Choroid plexus epithelial cell (primary cell): Measurements from ENCODE around the gene RNASE7.

Experiments used
- DNase-seq: peaks from one replicate; pipeline ENCODE4 v3.0.0-alpha.2; 2010; ENCODE audit warnings: low read depth
- H3K4me3 ChIP-seq: 2 replicates; pipeline ENCODE4 v1.5.1; 2011; ENCODE audit warnings: low read depth, mild to moderate bottlenecking, control low read depth, low read length, moderate library complexity
- TF ChIP-seq, protein P1 (sequence below): conservative IDR thresholded peaks from 2 replicates; pipeline ENCODE4 v1.5.1; 2011; ENCODE audit warnings: low read depth, mild to moderate bottlenecking, control low read depth, inconsistent platforms, low read length, moderate library complexity

Gene RNASE7

DNA sequence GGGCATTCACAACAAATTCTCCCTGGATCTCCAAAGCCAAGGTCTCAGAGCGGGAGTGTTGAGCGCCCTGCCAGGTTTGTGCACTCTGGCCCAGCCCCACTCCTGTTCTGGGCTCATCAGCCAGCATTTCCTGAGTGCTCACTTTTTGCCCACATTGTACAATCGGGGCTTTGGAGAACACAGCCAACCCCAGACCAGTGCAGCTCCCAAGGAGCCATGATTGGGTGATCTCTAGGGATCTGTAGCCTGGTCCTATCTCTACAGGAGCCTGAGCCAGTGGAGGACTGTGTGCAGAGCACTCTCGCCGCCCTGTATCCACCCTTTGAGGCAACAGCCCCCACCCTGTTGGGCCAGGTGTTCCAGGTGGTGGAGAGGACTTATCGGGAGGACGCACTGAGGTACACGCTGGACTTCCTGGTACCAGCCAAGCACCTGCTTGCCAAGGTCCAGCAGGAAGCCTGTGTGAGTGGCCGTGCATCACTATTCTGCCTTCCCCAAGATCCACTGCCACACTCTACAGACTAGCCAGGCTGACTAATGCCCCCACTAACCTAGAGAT is 30.7 kb downstream of the RNASE7 start:
- H3K4me3 ChIP-seq: no peak overlapping the region
- TF ChIP-seq, protein P1, sequence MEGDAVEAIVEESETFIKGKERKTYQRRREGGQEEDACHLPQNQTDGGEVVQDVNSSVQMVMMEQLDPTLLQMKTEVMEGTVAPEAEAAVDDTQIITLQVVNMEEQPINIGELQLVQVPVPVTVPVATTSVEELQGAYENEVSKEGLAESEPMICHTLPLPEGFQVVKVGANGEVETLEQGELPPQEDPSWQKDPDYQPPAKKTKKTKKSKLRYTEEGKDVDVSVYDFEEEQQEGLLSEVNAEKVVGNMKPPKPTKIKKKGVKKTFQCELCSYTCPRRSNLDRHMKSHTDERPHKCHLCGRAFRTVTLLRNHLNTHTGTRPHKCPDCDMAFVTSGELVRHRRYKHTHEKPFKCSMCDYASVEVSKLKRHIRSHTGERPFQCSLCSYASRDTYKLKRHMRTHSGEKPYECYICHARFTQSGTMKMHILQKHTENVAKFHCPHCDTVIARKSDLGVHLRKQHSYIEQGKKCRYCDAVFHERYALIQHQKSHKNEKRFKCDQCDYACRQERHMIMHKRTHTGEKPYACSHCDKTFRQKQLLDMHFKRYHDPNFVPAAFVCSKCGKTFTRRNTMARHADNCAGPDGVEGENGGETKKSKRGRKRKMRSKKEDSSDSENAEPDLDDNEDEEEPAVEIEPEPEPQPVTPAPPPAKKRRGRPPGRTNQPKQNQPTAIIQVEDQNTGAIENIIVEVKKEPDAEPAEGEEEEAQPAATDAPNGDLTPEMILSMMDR: no peak
- no peak for DNase-seq

DNA sequence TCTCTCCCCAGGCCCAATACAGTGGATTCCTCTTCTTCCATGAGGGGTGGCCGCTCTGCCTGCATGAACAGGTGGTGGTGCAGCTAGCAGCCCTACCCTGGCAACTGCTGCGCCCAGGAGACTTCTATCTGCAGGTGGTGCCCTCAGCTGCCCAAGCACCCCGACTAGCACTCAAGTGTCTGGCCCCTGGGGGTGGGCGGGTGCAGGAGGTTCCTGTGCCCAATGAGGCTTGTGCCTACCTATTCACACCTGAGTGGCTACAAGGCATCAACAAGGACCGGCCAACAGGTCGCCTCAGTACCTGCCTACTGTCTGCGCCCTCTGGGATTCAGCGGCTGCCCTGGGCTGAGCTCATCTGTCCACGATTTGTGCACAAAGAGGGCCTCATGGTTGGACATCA is 31.8 kb downstream of the RNASE7 start:
- no peak for DNase-seq
- no peak overlapping the region for H3K4me3 ChIP-seq
- TF ChIP-seq, protein P1: no peak

DNA sequence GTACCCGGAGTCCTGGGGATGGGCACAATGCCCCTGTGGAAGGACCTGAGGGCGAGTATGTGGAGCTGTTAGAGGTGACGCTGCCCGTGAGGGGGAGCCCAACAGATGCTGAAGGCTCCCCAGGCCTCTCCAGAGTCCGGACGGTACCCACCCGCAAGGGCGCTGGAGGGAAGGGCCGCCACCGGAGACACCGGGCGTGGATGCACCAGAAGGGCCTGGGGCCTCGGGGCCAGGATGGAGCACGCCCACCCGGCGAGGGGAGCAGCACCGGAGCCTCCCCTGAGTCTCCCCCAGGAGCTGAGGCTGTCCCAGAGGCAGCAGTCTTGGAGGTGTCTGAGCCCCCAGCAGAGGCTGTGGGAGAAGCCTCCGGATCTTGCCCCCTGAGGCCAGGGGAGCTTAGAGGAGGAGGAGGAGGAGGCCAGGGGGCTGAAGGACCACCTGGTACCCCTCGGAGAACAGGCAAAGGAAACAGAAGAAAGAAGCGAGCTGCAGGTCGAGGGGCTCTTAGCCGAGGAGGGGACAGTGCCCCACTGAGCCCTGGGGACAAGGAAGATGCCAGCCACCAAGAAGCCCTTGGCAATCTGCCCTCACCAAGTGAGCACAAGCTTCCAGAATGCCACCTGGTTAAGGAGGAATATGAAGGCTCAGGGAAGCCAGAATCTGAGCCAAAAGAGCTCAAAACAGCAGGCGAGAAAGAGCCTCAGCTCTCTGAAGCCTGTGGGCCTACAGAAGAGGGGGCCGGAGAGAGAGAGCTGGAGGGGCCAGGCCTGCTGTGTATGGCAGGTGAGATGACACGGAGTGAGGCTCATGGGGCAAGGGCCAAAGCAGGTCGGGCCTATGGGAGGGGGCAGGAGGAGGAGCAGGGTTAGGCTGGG is 32.5 kb downstream of the RNASE7 start:
- TF ChIP-seq, protein P1: no peak
- no peak overlapping the region for H3K4me3 ChIP-seq
- no peak for DNase-seq

DNA sequence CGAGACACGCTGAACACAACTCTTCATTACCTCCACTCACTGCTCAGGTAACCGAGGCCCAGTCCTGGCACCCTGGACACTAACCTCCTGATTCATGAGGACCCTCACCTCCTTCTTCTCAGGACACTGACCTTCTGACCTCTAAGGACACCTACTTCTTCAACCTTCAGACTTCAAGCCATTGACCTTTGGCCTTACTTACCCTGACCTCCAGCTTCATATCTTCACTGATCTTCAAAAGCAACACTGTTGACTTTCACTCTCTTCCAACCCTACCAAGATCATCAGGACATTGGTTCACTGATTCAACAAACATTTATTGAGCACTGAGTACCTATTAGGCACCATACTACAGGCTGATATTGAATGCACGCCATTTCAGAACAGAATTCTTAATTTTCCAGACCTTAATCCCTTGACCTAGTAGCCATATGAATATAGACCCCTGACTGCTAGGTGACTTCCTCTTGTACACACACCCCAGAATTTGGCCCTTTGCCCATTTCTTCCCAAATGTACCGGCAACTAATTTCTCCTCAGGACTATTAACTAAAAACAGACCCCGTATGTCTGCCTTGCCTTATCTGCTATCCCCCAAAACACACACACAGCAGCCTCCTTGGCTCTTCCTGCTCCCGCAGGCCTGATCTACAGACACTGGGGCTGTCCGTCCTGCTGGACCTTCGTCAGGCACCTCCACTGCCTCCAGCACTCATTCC is 33.7 kb downstream of the RNASE7 start:
- TF ChIP-seq, protein P1: no peak
- no peak for DNase-seq
- H3K4me3 ChIP-seq: no peak overlapping the region

DNA sequence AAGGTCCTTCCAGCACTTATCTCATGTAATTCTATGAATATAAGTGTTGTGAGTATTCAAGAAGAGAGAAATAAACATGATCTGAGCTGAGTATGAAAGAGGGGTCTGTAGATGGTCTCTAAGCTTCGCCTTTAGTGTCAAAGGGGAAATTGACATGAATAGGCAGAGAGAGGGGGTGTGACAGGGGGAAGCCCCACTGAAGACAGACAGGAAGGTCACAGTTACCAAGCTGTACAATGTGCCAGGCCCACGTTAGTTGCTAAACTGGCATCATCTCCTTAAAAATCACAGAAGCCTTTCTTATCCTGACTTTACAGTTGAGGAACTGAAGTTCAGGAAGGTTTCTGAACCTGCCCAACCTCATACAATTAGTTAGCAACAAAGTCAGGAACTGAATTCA is 35.5 kb downstream of the RNASE7 start:
- DNase-seq: no peak
- no peak overlapping the region for H3K4me3 ChIP-seq
- TF ChIP-seq, protein P1: no peak

DNA sequence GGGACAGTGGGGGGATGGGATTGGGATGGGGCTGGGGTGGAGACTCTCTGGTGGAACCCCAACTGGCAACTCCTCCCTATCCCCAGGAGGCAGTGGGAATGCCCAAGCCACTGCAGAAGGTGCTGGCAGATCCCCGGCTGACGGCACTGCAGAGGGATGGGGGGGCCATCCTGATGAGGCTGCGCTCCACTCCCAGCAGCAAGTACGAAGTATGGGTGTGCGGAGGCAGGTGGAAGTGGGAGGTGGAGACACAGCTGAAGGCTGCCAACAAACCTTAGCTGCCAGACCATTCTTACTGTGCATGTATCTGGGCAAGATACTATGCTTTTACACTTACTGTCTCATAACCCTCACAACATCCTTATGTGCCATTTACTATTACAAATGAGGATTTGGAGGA is 36.1 kb downstream of the RNASE7 start:
- TF ChIP-seq, protein P1: no peak
- DNase-seq: no peak
- no peak overlapping the region for H3K4me3 ChIP-seq
